Kidney capillary endothelial cell (primary cell): ENCODE results near the gene SRPK2.
"Not testable (repeated sequence)": the region's sequence is repeated elsewhere in the genome, so short reads cannot be mapped to it uniquely, and the experiment has no call there.

Experiments
- DNase-seq: peaks from one replicate; pipeline ENCODE4 v3.0.0-alpha.2; 2018; ENCODE audit warnings: low spot score

Gene SRPK2

DNA sequence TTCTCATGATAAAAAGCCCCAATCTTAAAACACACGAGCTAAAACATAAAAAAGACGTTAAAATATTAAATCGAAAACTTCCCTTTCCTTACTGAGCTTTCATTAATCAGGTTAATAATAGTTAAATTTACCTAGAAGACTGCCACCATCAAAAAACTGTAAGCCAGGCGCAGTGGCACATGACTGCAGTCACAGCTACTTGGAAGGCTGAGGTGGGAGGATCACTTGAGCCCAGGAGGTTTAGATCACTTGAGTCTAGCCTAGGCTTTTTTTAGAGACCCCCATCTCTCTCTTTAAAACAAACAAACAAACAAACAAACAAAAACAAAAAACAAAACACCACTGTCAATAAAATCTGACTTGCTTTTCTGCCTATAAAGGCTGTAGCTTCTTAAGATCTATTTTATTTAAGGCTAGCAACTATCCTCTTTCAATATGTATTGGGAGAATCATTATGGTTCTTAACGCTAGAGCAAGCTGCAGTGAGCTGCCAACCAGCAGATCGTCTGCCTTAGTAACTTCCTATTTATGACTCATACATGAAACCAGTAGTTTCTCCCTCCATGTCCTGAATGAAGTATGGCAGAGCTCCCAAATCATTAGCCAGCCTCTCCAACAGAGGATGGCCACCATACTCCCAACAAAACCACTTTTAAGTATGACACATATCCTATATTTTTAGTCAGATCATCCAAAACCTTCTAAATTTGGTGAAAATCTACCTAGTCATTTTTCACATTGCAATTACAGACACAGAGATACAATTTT, 163.7 kb downstream of the SRPK2 start:
- DNase-seq: peak; percentile 93

- no peak for DNase-seq
Observed at GRCh38 chr7:105222953-105223352, 165.8 kb downstream of the SRPK2 start.

- no peak for DNase-seq
Observed at GRCh38 chr7:105219771-105220160, 169.0 kb downstream of the SRPK2 start.

DNA sequence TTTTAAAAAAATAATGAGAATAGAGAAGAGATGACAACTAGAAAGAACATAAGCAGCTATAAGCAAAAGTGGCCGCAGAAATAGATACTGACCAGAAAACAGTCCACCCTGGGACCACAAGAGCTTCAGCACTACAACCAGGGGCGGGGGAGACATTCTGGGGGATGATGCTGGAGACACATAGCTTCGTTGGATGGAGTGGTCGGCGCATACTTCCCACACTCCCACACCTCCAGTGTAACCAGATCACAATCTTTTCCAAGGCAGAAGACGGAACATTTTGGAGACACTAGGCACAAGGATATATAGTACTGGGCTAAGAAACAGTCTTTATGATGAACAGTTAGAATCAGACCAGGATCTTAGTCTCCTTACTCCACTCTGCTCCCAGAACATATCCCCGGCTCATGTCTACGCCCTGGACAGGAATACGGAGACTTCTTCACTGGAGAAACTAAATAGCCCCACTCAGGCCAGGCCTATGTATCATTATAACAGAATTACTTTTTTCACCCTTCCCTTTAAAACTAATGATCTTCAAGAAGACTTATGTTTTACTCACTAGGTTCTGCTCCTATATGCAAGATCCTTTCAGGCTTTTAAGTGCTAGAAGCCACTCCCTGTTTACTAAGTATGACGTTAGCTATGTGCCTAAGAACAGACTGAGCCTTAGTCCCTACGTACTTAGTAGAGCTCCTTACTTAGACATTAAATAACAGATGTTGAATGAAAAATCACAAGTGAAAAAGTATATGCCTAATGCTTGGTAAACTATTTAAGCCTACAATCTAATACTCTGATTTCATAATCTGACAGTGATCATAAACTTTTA, 169.6 kb downstream of the SRPK2 start:
- no peak for DNase-seq

DNA sequence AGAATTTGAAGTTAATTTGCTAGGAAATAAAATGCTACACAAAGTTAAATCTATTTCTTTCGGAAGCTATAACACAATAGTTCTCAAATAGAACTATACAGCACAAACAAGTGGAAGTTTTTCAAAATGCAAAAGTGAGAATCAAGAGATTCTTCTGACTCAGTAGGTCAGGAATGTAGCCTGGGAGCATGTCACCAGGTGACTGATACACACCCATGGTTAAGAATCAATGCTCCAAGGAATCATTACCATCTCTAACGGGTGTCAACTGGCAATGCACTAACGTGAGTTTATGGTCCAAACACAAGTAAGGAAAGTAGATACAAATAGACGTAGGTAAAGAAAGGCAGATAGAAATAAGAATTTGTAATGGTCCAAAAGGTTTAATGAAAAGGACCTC, 170.5 kb downstream of the SRPK2 start:
- no peak for DNase-seq

- DNase-seq: no peak
Observed at GRCh38 chr7:105216786-105217185, 171.9 kb downstream of the SRPK2 start.

DNA sequence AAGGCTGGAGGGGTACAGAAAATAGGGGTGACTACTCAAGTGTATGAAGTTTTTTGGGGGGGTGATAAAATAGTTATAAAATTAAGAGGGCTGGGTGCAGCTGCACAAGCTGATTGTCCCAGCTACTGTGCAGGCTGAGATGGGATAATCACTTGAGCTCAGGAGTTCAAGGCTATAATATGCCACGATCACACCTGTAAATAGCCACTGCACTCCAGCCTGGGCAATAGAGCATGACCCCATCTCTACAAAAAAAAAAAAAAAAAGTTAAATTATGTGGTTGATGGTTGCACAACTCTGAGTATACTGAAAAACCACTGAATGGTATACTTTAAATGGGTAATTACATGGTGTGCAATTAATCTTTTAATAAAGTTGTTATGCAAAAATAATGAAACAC, 172.9 kb downstream of the SRPK2 start:
- no peak for DNase-seq

- no peak for DNase-seq
Observed at GRCh38 chr7:105215182-105215581, 173.5 kb downstream of the SRPK2 start.

DNA sequence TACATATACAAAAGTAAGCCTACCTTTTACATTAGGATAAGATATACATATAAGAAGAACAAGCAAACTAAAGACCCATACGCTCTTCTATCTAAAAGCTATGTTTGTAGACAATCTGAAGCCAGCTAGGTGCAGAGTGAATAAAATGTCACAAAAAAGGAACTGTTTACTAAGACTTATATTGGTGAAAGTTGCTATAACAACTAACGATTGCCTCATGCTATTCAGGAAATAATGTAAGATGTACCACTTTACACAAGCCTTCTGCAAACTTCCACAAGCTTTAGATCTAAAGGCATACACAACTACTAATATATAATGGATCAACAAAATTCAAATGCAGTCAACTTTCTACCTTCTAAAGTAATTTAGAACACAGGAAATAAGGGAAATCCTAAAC, 175.1 kb downstream of the SRPK2 start:
- no peak for DNase-seq

DNA sequence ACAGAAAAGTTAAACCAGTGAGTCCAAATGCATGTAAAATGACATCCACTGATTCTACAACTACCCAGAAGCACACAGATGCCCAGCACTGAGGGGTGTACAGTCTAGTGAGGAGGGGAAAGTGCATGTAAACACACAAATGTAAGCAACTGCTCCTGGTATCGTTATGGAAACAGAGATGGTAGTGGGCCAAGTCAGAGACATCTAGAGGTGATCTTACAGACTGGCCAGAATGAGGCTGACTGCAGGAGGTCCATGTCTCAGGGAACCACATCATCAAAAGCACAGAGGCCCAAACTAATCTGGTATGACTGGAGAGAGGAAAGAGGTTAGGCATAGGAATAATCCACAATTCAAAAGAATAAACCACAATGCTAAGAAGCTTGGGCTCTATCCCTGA, 176.5 kb downstream of the SRPK2 start:
- no peak for DNase-seq

- no peak for DNase-seq
Observed at GRCh38 chr7:105210721-105211205, 178.0 kb downstream of the SRPK2 start.

DNA sequence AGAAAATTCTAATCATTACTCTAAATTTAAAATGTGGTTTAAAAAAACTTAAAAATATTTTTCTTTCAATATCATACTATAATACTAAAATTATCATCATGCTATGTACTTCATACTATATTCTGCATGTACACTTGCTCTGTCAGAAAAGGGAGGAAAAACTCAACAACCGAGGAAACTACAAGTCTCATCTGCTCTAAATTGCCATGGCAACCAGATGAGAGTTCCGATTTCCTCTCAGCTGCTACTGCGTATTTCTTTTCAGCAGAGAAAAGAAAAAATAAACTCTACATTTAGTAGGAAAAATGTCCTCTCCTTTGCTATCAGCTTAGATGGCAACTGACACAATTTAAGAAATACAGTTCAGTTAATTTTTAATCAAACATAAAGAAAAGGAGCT, 178.9 kb downstream of the SRPK2 start:
- no peak for DNase-seq

DNA sequence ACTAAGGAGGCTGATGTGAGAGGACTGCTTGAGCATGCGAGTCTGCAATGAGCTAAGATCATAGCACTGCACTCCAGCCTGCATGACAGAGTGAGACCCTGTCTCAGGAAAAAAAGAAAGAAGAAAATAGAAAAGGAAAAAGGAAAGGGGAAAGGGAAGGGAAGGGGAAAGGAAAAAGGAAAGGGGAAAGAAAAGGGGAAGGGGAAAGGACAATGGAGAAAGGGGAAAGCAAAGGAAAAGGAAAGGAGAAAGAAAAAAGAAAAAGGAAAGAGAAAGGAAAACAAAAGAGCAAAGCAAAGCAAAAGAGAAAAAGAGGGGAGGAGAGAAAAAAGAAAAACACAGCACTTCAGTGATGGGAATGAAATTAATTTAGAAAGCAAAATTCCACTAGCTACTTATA, 179.3 kb downstream of the SRPK2 start:
- no peak for DNase-seq

GRCh38 chr7:105206985-105207384, 181.7 kb downstream of the SRPK2 start:
- no peak for DNase-seq

DNA sequence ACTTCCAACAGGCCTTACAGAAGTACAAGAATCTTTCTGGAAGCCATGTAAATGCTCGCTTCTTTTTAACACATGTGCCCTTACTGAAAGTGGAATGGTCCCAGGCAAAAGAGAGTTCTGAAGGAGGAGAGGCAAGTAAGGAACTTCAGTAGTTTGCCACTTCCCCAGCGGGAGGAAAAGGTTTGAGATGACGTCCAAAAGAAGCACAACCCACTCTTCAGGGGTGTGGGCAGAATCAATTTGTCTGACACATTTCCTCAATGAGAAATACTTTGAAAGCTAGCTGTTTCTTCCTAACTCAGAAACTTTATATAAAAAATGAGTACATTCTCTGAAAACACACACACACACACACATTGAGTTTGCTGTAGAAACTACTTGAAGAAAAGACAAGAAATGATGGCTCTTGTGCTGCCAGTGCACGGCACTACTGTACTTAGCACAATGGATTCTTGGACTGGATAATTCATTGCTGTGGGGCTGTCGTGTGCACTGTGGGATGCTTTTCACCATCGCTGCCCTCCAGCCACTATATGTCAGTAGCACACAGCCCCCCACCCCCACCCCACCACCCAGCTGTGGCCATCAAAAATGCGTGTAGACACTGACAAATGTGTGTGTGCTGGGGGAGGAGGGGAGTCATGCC, 183.0 kb downstream of the SRPK2 start:
- DNase-seq: peak; percentile 30

GRCh38 chr7:105204953-105205352, 183.8 kb downstream of the SRPK2 start:
- DNase-seq: no peak

DNA sequence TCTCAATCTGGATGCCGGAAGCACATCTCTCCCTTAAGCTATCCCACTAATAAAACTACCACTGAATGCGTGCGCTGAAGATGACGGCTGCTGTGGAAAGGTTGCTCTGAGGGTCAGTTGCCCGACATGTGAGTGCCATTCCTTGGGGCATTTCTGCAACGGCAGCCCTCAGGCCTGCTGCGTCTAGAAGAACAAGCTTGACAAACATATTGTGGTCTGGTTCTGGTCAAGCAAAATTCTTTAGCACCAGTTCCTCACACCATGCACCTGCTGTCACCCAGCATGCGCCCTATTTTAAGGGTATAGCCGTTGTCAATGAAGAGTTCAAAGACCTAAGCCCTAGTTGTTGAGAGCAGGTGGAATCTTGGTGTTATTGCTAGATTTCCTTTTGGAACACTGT, 184.2 kb downstream of the SRPK2 start:
- DNase-seq: no peak

- no peak for DNase-seq
Observed at GRCh38 chr7:105202616-105203015, 186.1 kb downstream of the SRPK2 start.

- DNase-seq: no peak
Observed at GRCh38 chr7:105199386-105199785, 189.3 kb downstream of the SRPK2 start.

DNA sequence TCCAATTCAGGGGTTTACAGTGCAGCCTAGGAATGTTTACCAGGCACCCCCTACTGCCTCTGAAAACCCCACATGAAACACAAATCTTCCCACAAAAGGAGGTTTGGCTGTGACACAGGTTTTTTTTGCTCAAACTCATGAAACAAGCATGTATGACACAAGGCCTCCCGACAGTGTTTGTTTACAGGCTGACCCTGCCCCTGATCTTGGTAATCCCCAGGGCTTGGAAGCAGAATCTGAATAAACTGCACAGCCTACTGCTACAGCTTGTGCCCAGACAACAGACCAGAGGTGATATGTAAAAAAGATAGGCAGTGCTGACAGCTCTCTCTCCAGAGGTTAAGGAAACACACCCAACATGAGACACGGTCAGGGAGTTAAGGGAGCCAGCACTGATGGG, 190.5 kb downstream of the SRPK2 start:
- DNase-seq: no peak

DNA sequence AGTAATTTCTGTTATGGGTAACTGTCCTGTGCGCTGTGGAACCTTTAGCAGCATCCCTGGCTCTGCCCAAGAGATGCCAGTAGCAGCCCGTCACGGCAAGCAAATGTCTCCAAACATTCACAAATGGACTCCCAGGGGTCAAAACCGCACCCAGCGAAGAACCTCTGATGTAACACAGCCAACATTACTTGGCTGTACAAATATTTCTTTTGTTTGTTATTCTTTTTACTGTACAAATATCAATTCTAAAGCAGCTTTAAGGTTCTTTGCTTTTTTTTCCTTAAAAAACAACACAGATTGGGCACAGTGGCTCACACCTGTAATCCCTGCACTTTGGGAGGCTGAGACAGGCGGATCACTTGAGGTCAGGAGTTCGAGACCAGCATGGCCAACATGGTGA, 192.2 kb downstream of the SRPK2 start:
- DNase-seq: no peak

DNA sequence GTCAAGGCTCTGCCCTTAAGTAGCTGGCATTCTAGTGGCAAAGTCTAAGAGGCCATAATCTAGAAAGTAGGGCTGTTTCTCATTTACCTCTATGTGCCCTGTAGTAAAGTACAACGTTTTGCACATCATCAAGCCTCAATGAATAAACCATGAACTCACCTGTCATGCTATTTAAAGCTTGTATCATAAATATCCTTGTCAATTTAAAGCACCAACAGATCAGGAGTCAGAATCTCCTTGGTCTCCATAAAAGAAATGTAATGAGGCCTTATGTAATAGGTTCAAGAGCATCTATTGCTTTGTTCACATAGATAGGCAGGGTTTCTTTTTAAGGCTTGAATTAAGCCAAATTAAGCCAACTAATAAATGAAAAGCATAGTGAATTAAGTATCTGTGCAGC, 192.8 kb downstream of the SRPK2 start:
- no peak for DNase-seq

DNA sequence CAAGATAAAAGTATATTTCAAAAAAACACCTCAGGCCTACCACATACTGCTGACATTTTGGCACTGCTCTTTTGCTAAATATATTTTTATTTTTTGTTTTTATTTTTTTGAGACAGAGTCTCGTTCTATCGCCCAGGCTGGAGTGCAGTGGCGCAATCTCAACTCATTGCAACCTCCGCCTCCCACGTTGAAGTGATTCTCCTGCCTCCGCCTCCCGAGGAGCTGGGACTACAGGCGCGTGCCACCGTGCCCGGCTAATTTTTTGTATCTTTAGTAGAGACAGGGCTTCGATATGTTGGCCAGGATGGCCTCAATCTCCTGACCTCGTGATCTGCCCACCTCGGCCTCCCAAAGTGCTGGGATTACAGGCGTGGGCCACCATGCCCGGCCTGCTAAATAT, 193.8 kb downstream of the SRPK2 start:
- not testable (repeated sequence) for DNase-seq
